H1 (cell line): Measurements from ENCODE around the gene NLK. TPM values are rescaled to one million over a fixed set of nuclear protein-coding genes. Genes with fewer than 3 reads are reported as not detected.

Experiments used
- CTCF ChIA-PET: fragments of 300-600 bp; sonication (Branson Sonifier 250); formaldehyde crosslinking; loops from one replicate; lab custom pipeline; 2021; ENCODE audit not compliant: partially characterized antibody; lab: Charles Lee
- POLR2A ChIA-PET: fragments of 300-600 bp; sonication (Branson Sonifier 250); formaldehyde crosslinking; loops from one replicate; lab custom pipeline; 2021; ENCODE audit warnings: inconsistent platforms; ENCODE audit not compliant: partially characterized antibody; lab: Charles Lee
- DNase-seq, 2 experiments: peaks; one replicate each; pipeline versions ENCODE4 v3.0.0 to v3.0.0-alpha.2; 2010 to 2022; ENCODE audit warnings: low spot score in 2 of 2, low read depth in 1 of 2, mixed read lengths in 1 of 2
- FAIRE-seq: peaks from 2 replicates; lab custom pipeline; 2011; peaks lifted over from hg19 to GRCh38; lab: Jason Lieb, UNC
- H2AFZ ChIP-seq: 2 replicates; pipeline ENCODE4 v1.8.1; 2012; ENCODE audit warnings: low read length, inconsistent platforms
- H2AK5ac ChIP-seq: 2 replicates; pipeline ENCODE4 v1.6.1; 2013; ENCODE audit warnings: low read depth, low read length
- H2BK120ac ChIP-seq: replicated peaks from 2 replicates; pipeline ENCODE3; 2013; ENCODE audit warnings: low read depth, low read length, inconsistent platforms
- H2BK12ac ChIP-seq: 2 replicates; pipeline ENCODE4 v1.6.1; 2013; ENCODE audit warnings: low read depth, low read length
- H2BK15ac ChIP-seq: 2 replicates; pipeline ENCODE4 v1.6.1; 2013; ENCODE audit warnings: low read length
- H2BK20ac ChIP-seq: 2 replicates; pipeline ENCODE4 v1.6.1; 2013; ENCODE audit warnings: low read length
- H2BK5ac ChIP-seq: 2 replicates; pipeline ENCODE4 v1.6.1; 2013; ENCODE audit warnings: low read depth, low read length
- H3K14ac ChIP-seq: 2 replicates; pipeline ENCODE4 v1.6.1; 2013; ENCODE audit warnings: inconsistent platforms; ENCODE audit not compliant: insufficient read length
- H3K18ac ChIP-seq: 2 replicates; pipeline ENCODE4 v1.6.1; 2013; ENCODE audit warnings: low read length; ENCODE audit errors: extremely low read depth
- H3K23ac ChIP-seq: 2 replicates; pipeline ENCODE4 v1.6.1; 2013; ENCODE audit warnings: inconsistent platforms; ENCODE audit not compliant: insufficient read length
- H3K23me2 ChIP-seq: 2 replicates; pipeline ENCODE4 v1.6.1; 2013; ENCODE audit warnings: low read depth, low read length
- H3K27ac ChIP-seq: 2 replicates; pipeline ENCODE4 v1.6.1; 2011; ENCODE audit warnings: low read depth, low read length, inconsistent platforms
- H3K27me3 ChIP-seq, 4 experiments: replicated peaks in 1 of 4; 1 replicate in 1 of 4; 2 replicates in 3 of 4; pipeline versions ENCODE4 v1.6.1 to v1.8.1; 2011 to 2013; ENCODE audit warnings: low read length in 3 of 4, mild to moderate bottlenecking in 3 of 4, inconsistent platforms in 2 of 4, mixed read lengths in 2 of 4, moderate library complexity in 1 of 4; ENCODE audit not compliant: control insufficient read depth in 3 of 4, insufficient read depth in 3 of 4; ENCODE audit errors: extremely low read depth in 1 of 4
- H3K36me3 ChIP-seq, 4 experiments: 2 replicates each; pipeline versions ENCODE4 v1.6.1 to v1.8.1; 2011 to 2013; ENCODE audit warnings: mild to moderate bottlenecking in 4 of 4, low read length in 3 of 4, moderate library complexity in 2 of 4, control low read depth in 1 of 4, inconsistent platforms in 1 of 4; ENCODE audit not compliant: insufficient read depth in 4 of 4, control insufficient read depth in 2 of 4
- H3K4ac ChIP-seq: replicated peaks from 2 replicates; pipeline ENCODE3; 2013; ENCODE audit warnings: low read length, low read depth, mixed read lengths, inconsistent platforms; ENCODE audit not compliant: insufficient read length
- H3K4me1 ChIP-seq, 4 experiments: replicated peaks in 1 of 4; 1 replicate in 1 of 4; 2 replicates in 3 of 4; pipeline versions ENCODE4 v1.6.1 to v1.8.1; 2011 to 2013; ENCODE audit warnings: low read length in 3 of 4, inconsistent platforms in 2 of 4, mixed read lengths in 1 of 4; ENCODE audit not compliant: insufficient read depth in 4 of 4, control insufficient read depth in 3 of 4
- H3K4me2 ChIP-seq, 2 experiments: 2 replicates each; pipeline versions ENCODE4 v1.6.1 to v1.8.1; 2011 to 2013; ENCODE audit warnings: low read depth in 2 of 2, low read length in 2 of 2, control low read depth in 1 of 2, inconsistent platforms in 1 of 2, mild to moderate bottlenecking in 1 of 2; ENCODE audit not compliant: insufficient read depth in 1 of 2
- H3K4me3 ChIP-seq, 4 experiments: fragments of 200-600, 300-600 bp in 1 of 4; sonication (generic), shearing (Covaris generic), sonication (Bioruptor Twin) in 1 of 4; 2 replicates each; pipeline versions ENCODE4 v1.5.1 to v1.8.1; 2011 to 2016; ENCODE audit warnings: low read length in 4 of 4, low read depth in 3 of 4, control low read depth in 2 of 4, inconsistent platforms in 2 of 4, mild to moderate bottlenecking in 2 of 4, mixed read lengths in 1 of 4, moderate library complexity in 1 of 4; ENCODE audit not compliant: insufficient read depth in 2 of 4; ENCODE audit errors: extremely low read depth in 1 of 4
- H3K56ac ChIP-seq: replicated peaks from 2 replicates; pipeline ENCODE3; 2013; ENCODE audit warnings: low read depth, mild to moderate bottlenecking, mixed read lengths, low read length, inconsistent platforms; ENCODE audit not compliant: insufficient read length
- H3K79me1 ChIP-seq: 2 replicates; pipeline ENCODE4 v1.6.1; 2013; ENCODE audit warnings: low read depth, low read length, control low read depth
- H3K79me2 ChIP-seq, 2 experiments: 2 replicates each; pipeline versions ENCODE4 v1.6.1 to v1.8.1; 2012 to 2013; ENCODE audit warnings: low read length in 2 of 2, mild to moderate bottlenecking in 2 of 2, inconsistent platforms in 1 of 2; ENCODE audit not compliant: insufficient read depth in 2 of 2, control insufficient read depth in 1 of 2
- H3K9ac ChIP-seq, 4 experiments: replicated peaks in 1 of 4; 1 replicate in 1 of 4; 2 replicates in 3 of 4; pipeline versions ENCODE4 v1.6.1 to v1.8.1; 2011 to 2013; ENCODE audit warnings: low read depth in 3 of 4, low read length in 3 of 4, control low read depth in 2 of 4, mild to moderate bottlenecking in 2 of 4, moderate library complexity in 2 of 4, inconsistent platforms in 1 of 4; ENCODE audit errors: extremely low read depth in 1 of 4
- H3K9me3 ChIP-seq, 2 experiments: 2 replicates each; pipeline versions ENCODE4 v1.6.1 to v1.8.1; 2012 to 2013; ENCODE audit warnings: mild to moderate bottlenecking in 2 of 2, moderate library complexity in 2 of 2, control low read depth in 1 of 2, inconsistent platforms in 1 of 2, low read depth in 1 of 2, low read length in 1 of 2, mixed read lengths in 1 of 2; ENCODE audit not compliant: insufficient read depth in 2 of 2
- H4K20me1 ChIP-seq, 2 experiments: replicated peaks in 1 of 2; 2 replicates each; pipeline versions ENCODE3 to v1.8.1; 2011 to 2013; ENCODE audit warnings: inconsistent platforms in 2 of 2, low read length in 2 of 2, mild to moderate bottlenecking in 1 of 2; ENCODE audit not compliant: insufficient read depth in 2 of 2, control insufficient read depth in 1 of 2
- H4K5ac ChIP-seq: 2 replicates; pipeline ENCODE4 v1.6.1; 2013; ENCODE audit warnings: low read length, low read depth, mixed read lengths, inconsistent platforms; ENCODE audit not compliant: insufficient read length
- H4K8ac ChIP-seq: 2 replicates; pipeline ENCODE4 v1.8.0; 2013; ENCODE audit warnings: mild to moderate bottlenecking, moderate library complexity, low read length, inconsistent platforms; ENCODE audit not compliant: insufficient read depth; ENCODE audit errors: extremely low read depth
- H4K91ac ChIP-seq: replicated peaks from 2 replicates; pipeline ENCODE3; 2013; ENCODE audit warnings: low read length, mixed read lengths, inconsistent platforms; ENCODE audit not compliant: insufficient read length
- MAFK ChIP-seq: IDR thresholded peaks from 2 replicates; pipeline ENCODE4 v1.6.1; 2012; ENCODE audit warnings: low read depth, mild to moderate bottlenecking, improper control_type of control experiment, low read length
- MAX ChIP-seq: IDR thresholded peaks from 2 replicates; pipeline ENCODE4 v1.6.1; 2012; ENCODE audit warnings: inconsistent platforms
- SIX5 ChIP-seq: IDR thresholded peaks from 2 replicates; pipeline ENCODE4 v1.6.1; 2011; ENCODE audit warnings: mild to moderate bottlenecking, low read depth, low read length
- WGBS, 2 experiments: shearing (Covaris generic) in 1 of 2; methylation state at CpG; one replicate each; pipeline versions ENCODE4 v1.1.6 to v1.1.7; 2013 to 2015; ENCODE audit warnings: low lambda C conversion rate in 2 of 2, mixed read lengths in 2 of 2, inconsistent platforms in 1 of 2, low coverage in 1 of 2, missing lambda C conversion rate in 1 of 2; ENCODE audit not compliant: insufficient replicate concordance in 2 of 2, insufficient coverage in 1 of 2, insufficient read length in 1 of 2; ENCODE audit errors: extremely low coverage in 1 of 2, missing lambda C conversion rate in 1 of 2; 5-methylcytosine and 5-hydroxymethylcytosine counted together
- polyA plus RNA-seq, 7 experiments: library from polyadenylated mRNA; depleted of rRNA in 3 of 7; stranded (reverse) in 5 of 7; unstranded in 2 of 7; fragments of >200 nt in 5 of 7; fragments of 200-250 nt in 2 of 7; gene quantifications; 1 replicate in 5 of 7; 2 replicates in 1 of 7; 4 replicates in 1 of 7; pipeline versions ENCODE4 v1.2.1 to v1.2.3, GENCODE V29; 2011 to 2013; ENCODE audit warnings: missing spikeins in 2 of 7, mixed read lengths in 2 of 7
- total RNA-seq: library from RNA; stranded (reverse); fragmentation: NEBNext Ultra II Directional; extraction: Animal tissue kit (Norgen Biotek cat#: 25700); gene quantifications from 2 replicates; pipeline ENCODE4 v1.2.1, GENCODE V29; 2021

NLK gene
- total and polyA plus RNA-seq, 2 of the 8 experiments (the other 6 are each of a cell fraction or from before 2014, with no cell fraction given) = 30.8 to 49.9 TPM

GRCh38 chr17:28216528-28216927 is 174.1 kb downstream of the NLK start:
- Histone ChIP-seq H3K4me2 (no peak overlapping the region), H4K91ac (no peak overlapping the region), H3K79me2 (no peaks in the 10 kb centered on the region; a peak in 1 of 4 replicates), H3K4me1 (no peaks in the 10 kb centered on the region), H3K23ac (no peak overlapping the region), H2BK20ac (no peak overlapping the region), H4K8ac (no peak overlapping the region), H3K27ac (no peak overlapping the region), H3K14ac (no peak overlapping the region), H2BK15ac (no peak overlapping the region), H3K9me3 (peaks cover 3 to 5% of the 10 kb centered on the region in 2 experiments; a peak in 2 of 4 replicates), H4K5ac (no peak overlapping the region), H3K79me1 (no peaks in the 10 kb centered on the region), H3K23me2 (no peaks in the 10 kb centered on the region), H2BK120ac (no peak overlapping the region), H2AFZ (no peak overlapping the region), H2BK12ac (no peak overlapping the region), H3K4me3 (no peak overlapping the region), H3K4ac (no peak overlapping the region), H4K20me1 (no peaks in the 10 kb centered on the region), H2AK5ac (peak overlapping the region; percentile 45; the same call in 1 of the 2 replicates), H3K9ac (no peak overlapping the region), H3K36me3 (no peaks in the 10 kb centered on the region), H3K56ac (no peak overlapping the region), H2BK5ac (no peak overlapping the region), H3K18ac (no peak overlapping the region; the same call in 1 of the 2 replicates), H3K27me3 (no peaks in the 10 kb centered on the region)
- 64% methylated on average over 1 of the region's 1 CpG; no CpG with 5 or more reads in 1 of the 2 experiments for WGBS, 2 experiments
- CTCF ChIA-PET = interaction anchor here (0.6 to 1.4 kb wide), 5 partner anchors 31 to 417 kb away, joined by 3 read pairs; no protein-coding TSS in a partner anchor
- no peak for TF ChIP-seq MAX
- TF ChIP-seq SIX5 = peak; percentile 40
- TF ChIP-seq MAFK = 0 out of 2 replicates have a peak, but pooled peaks have one; percentile 33
- FAIRE-seq (no peak), DNase-seq (no peak)
- POLR2A ChIA-PET = interaction anchor here (2.9 kb wide), 1 partner anchor 13 kb away, joined by 8 read pairs; no protein-coding TSS in a partner anchor
